RWPE1 (cell line): ENCODE data around the gene PDP2.

ENCODE experiments used
- CTCF ChIA-PET: fragments of 350-600 bp; sonication (Branson Sonifier 250); formaldehyde crosslinking; extraction: SDS; loops from one replicate; lab custom pipeline; 2021; lab: Yijun Ruan, JAX
- POLR2A ChIA-PET: fragments of 400-600 bp; formaldehyde crosslinking; extraction: SDS; loops from one replicate; lab custom pipeline; 2020; ENCODE audit warnings: antibody characterized with exemption; ENCODE audit not compliant: low non-redundant PET; lab: Yijun Ruan, JAX
- DNase-seq: peaks from one replicate; pipeline ENCODE4 v3.0.0; 2012; ENCODE audit warnings: low spot score
- H3K27ac ChIP-seq: fragments of 450-650 bp; 2 replicates; pipeline ENCODE4 v1.5.1; 2017
- TF ChIP-seq, protein P1 (sequence below): fragments of 450-650 bp; conservative IDR thresholded peaks from 2 replicates; pipeline ENCODE4 v1.5.1; 2017; ENCODE audit warnings: low read depth, mild to moderate bottlenecking

PDP2 gene

GRCh38 chr16:66936889-66937554, 56.7 kb downstream of the PDP2 start:
- no peak for DNase-seq
- ChIA-PET POLR2A (interaction anchor here (0.7 kb wide), 1 partner anchor 45 kb away, joined by 6 read pairs; no protein-coding TSS in a partner anchor), CTCF (interaction anchor here (0.9 to 1.4 kb wide), 3 partner anchors 16 to 42 kb away, joined by 3 to 5 read pairs (median 3); no protein-coding TSS in a partner anchor)
- peak overlapping the region; percentile 94; the same call in 1 of the 2 replicates for H3K27ac ChIP-seq
- TF ChIP-seq, protein P1, sequence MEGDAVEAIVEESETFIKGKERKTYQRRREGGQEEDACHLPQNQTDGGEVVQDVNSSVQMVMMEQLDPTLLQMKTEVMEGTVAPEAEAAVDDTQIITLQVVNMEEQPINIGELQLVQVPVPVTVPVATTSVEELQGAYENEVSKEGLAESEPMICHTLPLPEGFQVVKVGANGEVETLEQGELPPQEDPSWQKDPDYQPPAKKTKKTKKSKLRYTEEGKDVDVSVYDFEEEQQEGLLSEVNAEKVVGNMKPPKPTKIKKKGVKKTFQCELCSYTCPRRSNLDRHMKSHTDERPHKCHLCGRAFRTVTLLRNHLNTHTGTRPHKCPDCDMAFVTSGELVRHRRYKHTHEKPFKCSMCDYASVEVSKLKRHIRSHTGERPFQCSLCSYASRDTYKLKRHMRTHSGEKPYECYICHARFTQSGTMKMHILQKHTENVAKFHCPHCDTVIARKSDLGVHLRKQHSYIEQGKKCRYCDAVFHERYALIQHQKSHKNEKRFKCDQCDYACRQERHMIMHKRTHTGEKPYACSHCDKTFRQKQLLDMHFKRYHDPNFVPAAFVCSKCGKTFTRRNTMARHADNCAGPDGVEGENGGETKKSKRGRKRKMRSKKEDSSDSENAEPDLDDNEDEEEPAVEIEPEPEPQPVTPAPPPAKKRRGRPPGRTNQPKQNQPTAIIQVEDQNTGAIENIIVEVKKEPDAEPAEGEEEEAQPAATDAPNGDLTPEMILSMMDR: no peak

DNA sequence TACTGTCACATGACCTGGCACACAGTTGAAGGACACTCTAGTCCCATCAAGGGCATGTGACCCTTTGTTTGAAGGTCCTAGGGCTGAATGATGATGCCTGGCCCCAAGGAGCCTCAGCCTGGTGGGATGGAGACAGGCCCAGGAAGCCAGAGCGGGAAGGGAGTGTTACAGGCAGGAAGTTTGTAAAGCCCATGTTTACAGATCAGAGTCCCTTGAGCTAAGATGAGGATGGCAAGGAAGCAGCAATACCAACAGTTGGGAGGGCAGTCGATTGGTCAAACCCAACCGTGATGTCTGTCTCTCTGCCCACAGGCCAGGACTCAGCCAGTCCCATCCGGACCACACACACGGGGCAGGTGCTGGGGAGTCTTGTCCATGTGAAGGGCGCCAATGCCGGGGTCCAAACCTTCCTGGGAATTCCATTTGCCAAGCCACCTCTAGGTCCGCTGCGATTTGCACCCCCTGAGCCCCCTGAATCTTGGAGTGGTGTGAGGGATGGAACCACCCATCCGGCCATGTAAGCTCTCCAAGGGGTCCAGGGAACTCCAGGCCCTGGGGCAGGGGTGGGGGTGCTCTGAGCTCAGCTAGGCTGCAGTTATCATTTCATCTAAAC, 57.5 kb downstream of the PDP2 start:
- TF ChIP-seq, protein P1: no peak
- peak overlapping the region; percentile 28 for H3K27ac ChIP-seq
- ChIA-PET POLR2A (no interaction called here), CTCF (interaction anchor here (0.6 to 1.1 kb wide), 4 partner anchors 7 to 24 kb away, joined by 3 to 4 read pairs (median 3); no protein-coding TSS in a partner anchor)
- no peak for DNase-seq

DNA sequence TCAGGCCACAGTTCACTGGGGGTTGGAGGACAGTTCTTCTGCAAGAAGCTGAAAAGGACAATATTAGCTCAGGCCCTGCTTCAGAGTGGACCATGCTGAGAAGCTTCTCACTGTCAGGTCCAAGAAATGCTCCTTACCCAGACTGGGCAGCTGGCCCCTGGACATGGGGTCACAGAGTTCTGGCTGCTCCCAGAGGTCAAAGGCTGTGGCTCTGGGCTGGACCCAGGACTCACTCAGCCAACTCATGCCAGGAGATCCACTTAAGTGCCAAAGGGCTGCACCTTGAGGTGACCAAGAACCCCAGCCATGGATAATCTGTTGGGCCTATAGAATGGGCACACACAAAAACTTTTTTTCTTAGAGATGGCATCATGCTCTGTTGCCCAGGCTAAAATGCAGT, 59.1 kb downstream of the PDP2 start:
- no peak for DNase-seq
- ChIA-PET POLR2A (no interaction called here), CTCF (interaction anchor here (0.6 to 1.1 kb wide), 2 partner anchors 44 to 534 kb away, joined by 8 read pairs; no protein-coding TSS in a partner anchor)
- TF ChIP-seq, protein P1: no peak
- H3K27ac ChIP-seq: no peak overlapping the region

DNA sequence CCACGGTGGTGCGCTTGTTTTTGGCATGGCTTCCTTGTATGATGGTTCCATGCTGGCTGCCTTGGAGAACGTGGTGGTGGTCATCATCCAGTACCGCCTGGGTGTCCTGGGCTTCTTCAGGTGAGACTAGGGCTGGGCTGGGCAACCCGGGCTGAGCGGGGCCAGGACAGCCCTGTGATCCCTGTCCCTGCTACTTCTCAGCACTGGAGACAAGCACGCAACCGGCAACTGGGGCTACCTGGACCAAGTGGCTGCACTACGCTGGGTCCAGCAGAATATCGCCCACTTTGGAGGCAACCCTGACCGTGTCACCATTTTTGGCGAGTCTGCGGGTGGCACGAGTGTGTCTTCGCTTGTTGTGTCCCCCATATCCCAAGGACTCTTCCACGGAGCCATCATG, 59.9 kb downstream of the PDP2 start:
- POLR2A ChIA-PET: no interaction called here
- TF ChIP-seq, protein P1: no peak
- CTCF ChIA-PET: interaction anchor here (1.0 to 1.1 kb wide), 2 partner anchors 45 to 110 kb away, joined by 3 to 8 read pairs; partner anchors contain the start of gene NAE1
- DNase-seq: no peak
- 0 out of 2 replicates have a peak overlapping the region, but pooled peaks have one; percentile 24 for H3K27ac ChIP-seq
